Endothelial cell of umbilical vein (primary cell): ENCODE measurements around the gene SLC22A4. TPM values are rescaled to one million over a fixed set of nuclear protein-coding genes. Genes with fewer than 3 reads are reported as not detected.

Experiments
- BruUV-seq: library from RNA; stranded (reverse); fragments of 400-500 nt; replicated peaks from 2 replicates; lab custom pipeline; 2021; lab: Mats Ljungman, UMichigan
- CTCF ChIA-PET: fragments of 300-600, 350-600 bp; sonication (Branson Sonifier 250); formaldehyde crosslinking; loops from one replicate; lab custom pipeline; 2021; ENCODE audit warnings: antibody characterized with exemption, inconsistent platforms; lab: Charles Lee
- POLR2A ChIA-PET: fragments of 300-600, 350-600 bp; sonication (Branson Sonifier 250); formaldehyde crosslinking; loops from one replicate; lab custom pipeline; 2021; ENCODE audit warnings: antibody characterized with exemption, inconsistent platforms; lab: Charles Lee
- DNase-seq: peaks from one replicate; pipeline ENCODE4 v3.0.0-alpha.2; 2011; ENCODE audit warnings: low read depth, low spot score
- FAIRE-seq: peaks from 2 replicates; lab custom pipeline; 2011; peaks lifted over from hg19 to GRCh38; lab: Jason Lieb, UNC
- H2AFZ ChIP-seq: 2 replicates; pipeline ENCODE4 v1.6.0; 2012; ENCODE audit warnings: low read depth, low read length, control low read depth, inconsistent platforms
- H3K27ac ChIP-seq: 2 replicates; pipeline ENCODE4 v1.5.1; 2011; ENCODE audit warnings: low read depth, mild to moderate bottlenecking, control low read depth, low read length, moderate library complexity; ENCODE audit not compliant: insufficient read depth
- H3K27me3 ChIP-seq, 2 experiments: 2 replicates each; pipeline versions ENCODE4 v1.6.0 to v1.6.1; 2011; ENCODE audit warnings: low read length in 2 of 2, mixed read lengths in 1 of 2; ENCODE audit not compliant: control insufficient read depth in 2 of 2, insufficient read depth in 2 of 2
- H3K36me3 ChIP-seq, 2 experiments: 2 replicates in 1 of 2; 3 replicates in 1 of 2; pipeline ENCODE4 v1.5.1; 2011; ENCODE audit warnings: low read length in 2 of 2, mild to moderate bottlenecking in 1 of 2, moderate library complexity in 1 of 2; ENCODE audit not compliant: control insufficient read depth in 2 of 2, insufficient read depth in 2 of 2; ENCODE audit errors: extremely low read depth in 1 of 2
- H3K4me1 ChIP-seq: 3 replicates; pipeline ENCODE4 v1.5.1; 2011; ENCODE audit warnings: mild to moderate bottlenecking, low read length; ENCODE audit not compliant: control insufficient read depth, insufficient read depth; ENCODE audit errors: extremely low read depth
- H3K4me2 ChIP-seq: 2 replicates; pipeline ENCODE4 v1.6.1; 2011; ENCODE audit warnings: low read length, control low read depth, mixed read lengths; ENCODE audit not compliant: insufficient read depth
- H3K4me3 ChIP-seq, 3 experiments: fragments of 200-600 bp in 1 of 3; sonication (generic), shearing (Covaris generic) in 1 of 3; replicated peaks in 1 of 3; 2 replicates each; pipeline ENCODE4 v1.5.1; 2011 to 2016; ENCODE audit warnings: control low read depth in 3 of 3, low read length in 3 of 3, mild to moderate bottlenecking in 2 of 3, inconsistent platforms in 1 of 3, low read depth in 1 of 3, moderate library complexity in 1 of 3; ENCODE audit not compliant: insufficient read depth in 1 of 3
- H3K79me2 ChIP-seq: 2 replicates; pipeline ENCODE4 v1.6.0; 2012; ENCODE audit warnings: low read length, inconsistent platforms; ENCODE audit not compliant: control insufficient read depth, insufficient read depth
- H3K9ac ChIP-seq: replicated peaks from 2 replicates; pipeline ENCODE3; 2011; ENCODE audit warnings: low read length, control low read depth; ENCODE audit not compliant: insufficient read depth; ENCODE audit errors: extremely low read depth
- H3K9me1 ChIP-seq: replicated peaks from 3 replicates; pipeline ENCODE4 v1.6.0; 2011; ENCODE audit warnings: mild to moderate bottlenecking, low read length; ENCODE audit not compliant: control insufficient read depth, insufficient read depth; ENCODE audit errors: extremely low read depth
- H3K9me3 ChIP-seq: replicated peaks from 2 replicates; pipeline ENCODE4 v1.5.1; 2012; ENCODE audit warnings: low read length, inconsistent platforms; ENCODE audit not compliant: control insufficient read depth, insufficient read depth
- H4K20me1 ChIP-seq: replicated peaks from 2 replicates; pipeline ENCODE3; 2011; ENCODE audit warnings: mild to moderate bottlenecking, low read length; ENCODE audit not compliant: control insufficient read depth, insufficient read depth; ENCODE audit errors: extremely low read depth
- EZH2 ChIP-seq: IDR thresholded peaks from 2 replicates; pipeline ENCODE4 v1.6.1; 2012; ENCODE audit warnings: borderline replicate concordance, low read depth, mild to moderate bottlenecking, moderate library complexity, low read length, inconsistent platforms; ENCODE audit not compliant: severe bottlenecking
- FOS ChIP-seq: IDR thresholded peaks from 2 replicates; pipeline ENCODE4 v1.6.1; 2011; ENCODE audit warnings: mild to moderate bottlenecking, low read length, moderate library complexity, borderline replicate concordance; ENCODE audit not compliant: insufficient read depth
- GATA2 ChIP-seq: IDR thresholded peaks from 2 replicates; pipeline ENCODE4 v1.7.0; 2011; ENCODE audit warnings: low read depth, mild to moderate bottlenecking, moderate library complexity, mixed read lengths, low read length; ENCODE audit not compliant: insufficient read length, insufficient read depth
- JUN ChIP-seq: IDR thresholded peaks from 2 replicates; pipeline ENCODE4 v1.6.1; 2011; ENCODE audit warnings: borderline replicate concordance, low read depth; ENCODE audit not compliant: insufficient read length, insufficient read depth
- MYC ChIP-seq: IDR thresholded peaks from one replicate; pipeline ENCODE4 v1.6.1; 2011; ENCODE audit warnings: mild to moderate bottlenecking, low read depth, low read length
- POLR2A ChIP-seq: IDR thresholded peaks from 2 replicates; pipeline ENCODE4 v1.6.1; 2012; ENCODE audit warnings: low read depth, mild to moderate bottlenecking, control low read depth, low read length
- POLR2AphosphoS5 ChIP-seq: IDR thresholded peaks from 2 replicates; pipeline ENCODE4 v1.6.1; 2012; ENCODE audit warnings: low read depth, mild to moderate bottlenecking, control low read depth, low read length, moderate library complexity; ENCODE audit not compliant: insufficient read depth
- dilution Hi-C: fragments of 300-500 bp; cut with MboI; formaldehyde crosslinking; loops from one replicate; pipeline ENCODE4 v1.15.0; 2019; ENCODE audit warnings: low sequenced_read_pairs; ENCODE audit not compliant: extremely low pct_ligation_motif_present
- intact Hi-C: fragments of 100-400 bp; cut with micrococcal nuclease; formaldehyde crosslinking; loops from one replicate; pipeline ENCODE4 v1.10.0; 2022
- polyA plus RNA-seq, 4 experiments: library from polyadenylated mRNA; depleted of rRNA in 3 of 4; stranded (reverse) in 3 of 4; unstranded in 1 of 4; fragments of >200 nt; gene quantifications; 2 replicates each; pipeline versions ENCODE4 v1.2.1 to v1.2.3, GENCODE V29; 2011 to 2012; ENCODE audit warnings: missing spikeins in 1 of 4
- total RNA-seq: library from RNA; stranded (reverse); gene quantifications from 2 replicates; pipeline ENCODE4 v1.2.3, GENCODE V29; 2021
- TF ChIP-seq, protein P1 (sequence below): IDR thresholded peaks from 2 replicates; pipeline ENCODE4 v1.6.1; 2011; ENCODE audit not compliant: insufficient read depth, insufficient read length
- TF ChIP-seq, protein P2 (sequence below), 2 donors: IDR thresholded peaks; 1 replicate in 1 of 2; 2 replicates in 1 of 2; pipeline ENCODE4 v1.5.1; 2011; ENCODE audit warnings: low read length in 2 of 2, mild to moderate bottlenecking in 2 of 2, moderate library complexity in 2 of 2, control low read depth in 1 of 2, inconsistent platforms in 1 of 2, low read depth in 1 of 2; ENCODE audit not compliant: insufficient read depth in 1 of 2; ENCODE audit errors: extremely low read depth in 1 of 2

The SLC22A4 gene
- total and polyA plus RNA-seq, 2 donors (not counting 3 experiments of a cell fraction or from before 2014, with no cell fraction given), result 4.9 to 6.9 TPM

DNA sequence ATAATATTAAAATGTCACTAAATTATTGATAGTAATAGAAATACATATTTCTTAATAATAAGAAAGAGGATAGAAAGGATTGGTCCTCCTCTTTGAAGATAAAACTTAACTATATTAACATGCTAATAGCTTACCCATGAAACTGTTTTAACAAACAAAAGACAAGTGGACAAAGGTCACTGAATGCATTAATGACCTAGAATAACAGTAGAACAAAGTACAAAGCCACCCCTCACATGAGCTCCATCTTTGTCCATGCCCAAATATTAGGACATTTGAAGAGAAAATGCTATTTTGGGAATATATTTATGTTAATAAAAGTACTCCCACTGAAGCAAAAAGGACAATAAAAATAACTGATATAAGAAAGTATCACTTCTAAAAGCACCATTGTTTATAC, 41.2 kb downstream of the SLC22A4 start:
- FAIRE-seq, result no peak
- no TSS peak for BruUV-seq
- no peak overlapping the region for H3K9ac ChIP-seq
- TF ChIP-seq FOS (no peak), MYC (no peak), JUN (no peak), POLR2AphosphoS5 (no peak), EZH2 (no peak), POLR2A (no peak), GATA2 (no peak)
- TF ChIP-seq, protein P1, sequence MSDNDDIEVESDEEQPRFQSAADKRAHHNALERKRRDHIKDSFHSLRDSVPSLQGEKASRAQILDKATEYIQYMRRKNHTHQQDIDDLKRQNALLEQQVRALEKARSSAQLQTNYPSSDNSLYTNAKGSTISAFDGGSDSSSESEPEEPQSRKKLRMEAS, result no peak
- TF ChIP-seq, protein P2, sequence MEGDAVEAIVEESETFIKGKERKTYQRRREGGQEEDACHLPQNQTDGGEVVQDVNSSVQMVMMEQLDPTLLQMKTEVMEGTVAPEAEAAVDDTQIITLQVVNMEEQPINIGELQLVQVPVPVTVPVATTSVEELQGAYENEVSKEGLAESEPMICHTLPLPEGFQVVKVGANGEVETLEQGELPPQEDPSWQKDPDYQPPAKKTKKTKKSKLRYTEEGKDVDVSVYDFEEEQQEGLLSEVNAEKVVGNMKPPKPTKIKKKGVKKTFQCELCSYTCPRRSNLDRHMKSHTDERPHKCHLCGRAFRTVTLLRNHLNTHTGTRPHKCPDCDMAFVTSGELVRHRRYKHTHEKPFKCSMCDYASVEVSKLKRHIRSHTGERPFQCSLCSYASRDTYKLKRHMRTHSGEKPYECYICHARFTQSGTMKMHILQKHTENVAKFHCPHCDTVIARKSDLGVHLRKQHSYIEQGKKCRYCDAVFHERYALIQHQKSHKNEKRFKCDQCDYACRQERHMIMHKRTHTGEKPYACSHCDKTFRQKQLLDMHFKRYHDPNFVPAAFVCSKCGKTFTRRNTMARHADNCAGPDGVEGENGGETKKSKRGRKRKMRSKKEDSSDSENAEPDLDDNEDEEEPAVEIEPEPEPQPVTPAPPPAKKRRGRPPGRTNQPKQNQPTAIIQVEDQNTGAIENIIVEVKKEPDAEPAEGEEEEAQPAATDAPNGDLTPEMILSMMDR (IDR thresholded peaks at IDR 0.05; ENCODE audit: extremely low read depth in 1 of 2, insufficient read depth in 1 of 2, low read depth in 1 of 2, low read length in 2 of 2), result no peak
- CTCF ChIA-PET, result interaction anchor here (1.0 kb wide), 1 partner anchor 54 kb away, joined by 3 read pairs; no protein-coding TSS in a partner anchor
- H3K4me1 ChIP-seq, result peaks cover 5% of the 10 kb centered on the region
- no peaks in the 10 kb centered on the region for H3K9me3 ChIP-seq
- no peaks in the 10 kb centered on the region for H3K9me1 ChIP-seq
- no peak overlapping the region for H3K4me2 ChIP-seq
- no peak overlapping the region for H2AFZ ChIP-seq
- no peak overlapping the region for H3K27ac ChIP-seq
- H3K27me3 ChIP-seq, result no peaks in the 10 kb centered on the region
- H4K20me1 ChIP-seq, result no peaks in the 10 kb centered on the region
- dilution Hi-C loops (no loop called here), intact Hi-C loops (no loop called here)
- POLR2A ChIA-PET, result no interaction called here
- no peaks in the 10 kb centered on the region for H3K79me2 ChIP-seq
- DNase-seq, result no peak
- H3K36me3 ChIP-seq, result no peaks in the 10 kb centered on the region
- H3K4me3 ChIP-seq, result no peak overlapping the region
